ENCODE results near the gene CACNA2D3. TPM values are rescaled to one million over a fixed set of nuclear protein-coding genes. Genes with fewer than 3 reads are reported as not detected.

CACNA2D3 gene
- polyA plus RNA-seq, 2 of the 4 experiments (the other 2 are of a cell fraction) = 0.04 to 0.05 TPM

DNA sequence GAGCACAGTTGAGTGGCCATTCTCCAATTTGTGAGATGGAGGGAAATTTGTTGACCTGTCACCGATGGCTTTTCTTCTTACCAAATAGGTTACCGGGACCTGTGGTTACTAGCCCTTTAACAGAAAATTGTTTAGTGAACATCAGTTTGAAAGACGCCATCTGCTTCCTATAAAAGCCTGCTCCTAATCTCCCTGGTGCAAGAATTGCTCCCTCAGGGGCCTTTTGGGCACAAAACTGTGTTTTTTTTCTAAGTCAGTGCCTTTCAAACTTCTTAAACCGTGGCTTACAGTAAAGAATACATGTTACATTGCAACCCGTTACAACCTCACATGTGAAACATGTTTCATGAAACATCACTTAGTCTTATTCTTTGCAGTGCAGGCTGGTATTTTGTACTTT is 15.0 kb downstream of the CACNA2D3 start:
- Histone ChIP-seq H3K27ac (no peak overlapping the region), H3K4me1 (no peaks in the 10 kb centered on the region), H3K4me2 (no peak overlapping the region), H3K4me3 (no peak overlapping the region), H3K9me3 (no peaks in the 10 kb centered on the region)
- 38% methylated on average over 5 of the region's 5 CpGs for WGBS (ENCODE audit: missing lambda C conversion rate)
- DNase-seq (ENCODE audit: low read depth in 1 of 2, low spot score in 1 of 2) = no peak
- TF ChIP-seq TP53 (CRISPR knock-in tag; IDR thresholded peaks at IDR 0.05) (no peak), ZFP36 (IDR thresholded peaks at IDR 0.05; ENCODE audit: borderline replicate concordance, partially characterized antibody) (no peak), ZC3H11A (IDR thresholded peaks at IDR 0.05) (no peak), BHLHE40 (IDR thresholded peaks at IDR 0.05; ENCODE audit: low read depth, low read length) (no peak), RARB (CRISPR knock-in tag; IDR thresholded peaks at IDR 0.05) (no peak), GATA3 (IDR thresholded peaks at IDR 0.05; ENCODE audit: borderline replicate concordance) (no peak)
- TF ChIP-seq, protein P1, sequence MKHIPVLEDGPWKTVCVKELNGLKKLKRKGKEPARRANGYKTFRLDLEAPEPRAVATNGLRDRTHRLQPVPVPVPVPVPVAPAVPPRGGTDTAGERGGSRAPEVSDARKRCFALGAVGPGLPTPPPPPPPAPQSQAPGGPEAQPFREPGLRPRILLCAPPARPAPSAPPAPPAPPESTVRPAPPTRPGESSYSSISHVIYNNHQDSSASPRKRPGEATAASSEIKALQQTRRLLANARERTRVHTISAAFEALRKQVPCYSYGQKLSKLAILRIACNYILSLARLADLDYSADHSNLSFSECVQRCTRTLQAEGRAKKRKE (CRISPR knock-in tag; IDR thresholded peaks at IDR 0.05; ENCODE audit: low read depth) = no peak
- no peak for ATAC-seq
- ChIA-PET CTCF (no interaction called here), POLR2A (no interaction called here)
- FAIRE-seq = no peak

DNA sequence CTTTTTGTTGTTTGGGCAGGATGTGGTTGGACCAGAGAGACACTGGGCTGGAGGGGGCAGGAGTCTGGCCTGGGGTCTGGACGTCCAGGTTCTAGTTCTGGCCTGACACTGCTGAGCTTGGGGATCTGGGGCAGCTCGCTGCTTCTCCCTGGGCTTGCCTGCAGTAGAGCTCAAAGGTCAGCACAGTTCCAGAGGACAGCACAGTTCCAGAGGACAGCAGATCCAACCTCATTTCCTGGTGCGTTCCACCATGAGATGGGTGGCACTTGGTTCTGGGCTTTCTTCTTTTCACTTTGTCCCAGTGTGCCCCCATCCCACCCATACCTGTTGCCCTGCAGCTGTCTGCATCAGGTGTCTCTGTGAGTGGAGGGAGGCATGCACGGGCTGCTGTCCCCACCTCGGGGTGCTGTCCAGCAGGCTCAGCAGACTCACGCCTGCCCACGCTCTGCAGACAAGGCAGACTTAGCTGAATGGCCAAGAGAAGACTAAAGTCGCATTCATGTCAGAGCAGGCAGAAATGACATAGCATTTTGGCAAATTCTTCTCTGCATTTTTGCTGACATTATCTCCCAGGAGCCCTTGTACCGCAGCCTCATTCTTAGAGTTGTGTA is 16.7 kb downstream of the CACNA2D3 start:
- no peak for ATAC-seq
- POLR2A ChIA-PET = no interaction called here
- TF ChIP-seq, protein P2, sequence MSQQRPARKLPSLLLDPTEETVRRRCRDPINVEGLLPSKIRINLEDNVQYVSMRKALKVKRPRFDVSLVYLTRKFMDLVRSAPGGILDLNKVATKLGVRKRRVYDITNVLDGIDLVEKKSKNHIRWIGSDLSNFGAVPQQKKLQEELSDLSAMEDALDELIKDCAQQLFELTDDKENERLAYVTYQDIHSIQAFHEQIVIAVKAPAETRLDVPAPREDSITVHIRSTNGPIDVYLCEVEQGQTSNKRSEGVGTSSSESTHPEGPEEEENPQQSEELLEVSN (IDR thresholded peaks at IDR 0.05; ENCODE audit: borderline replicate concordance, low read depth) = no peak
- TF ChIP-seq, protein P3, sequence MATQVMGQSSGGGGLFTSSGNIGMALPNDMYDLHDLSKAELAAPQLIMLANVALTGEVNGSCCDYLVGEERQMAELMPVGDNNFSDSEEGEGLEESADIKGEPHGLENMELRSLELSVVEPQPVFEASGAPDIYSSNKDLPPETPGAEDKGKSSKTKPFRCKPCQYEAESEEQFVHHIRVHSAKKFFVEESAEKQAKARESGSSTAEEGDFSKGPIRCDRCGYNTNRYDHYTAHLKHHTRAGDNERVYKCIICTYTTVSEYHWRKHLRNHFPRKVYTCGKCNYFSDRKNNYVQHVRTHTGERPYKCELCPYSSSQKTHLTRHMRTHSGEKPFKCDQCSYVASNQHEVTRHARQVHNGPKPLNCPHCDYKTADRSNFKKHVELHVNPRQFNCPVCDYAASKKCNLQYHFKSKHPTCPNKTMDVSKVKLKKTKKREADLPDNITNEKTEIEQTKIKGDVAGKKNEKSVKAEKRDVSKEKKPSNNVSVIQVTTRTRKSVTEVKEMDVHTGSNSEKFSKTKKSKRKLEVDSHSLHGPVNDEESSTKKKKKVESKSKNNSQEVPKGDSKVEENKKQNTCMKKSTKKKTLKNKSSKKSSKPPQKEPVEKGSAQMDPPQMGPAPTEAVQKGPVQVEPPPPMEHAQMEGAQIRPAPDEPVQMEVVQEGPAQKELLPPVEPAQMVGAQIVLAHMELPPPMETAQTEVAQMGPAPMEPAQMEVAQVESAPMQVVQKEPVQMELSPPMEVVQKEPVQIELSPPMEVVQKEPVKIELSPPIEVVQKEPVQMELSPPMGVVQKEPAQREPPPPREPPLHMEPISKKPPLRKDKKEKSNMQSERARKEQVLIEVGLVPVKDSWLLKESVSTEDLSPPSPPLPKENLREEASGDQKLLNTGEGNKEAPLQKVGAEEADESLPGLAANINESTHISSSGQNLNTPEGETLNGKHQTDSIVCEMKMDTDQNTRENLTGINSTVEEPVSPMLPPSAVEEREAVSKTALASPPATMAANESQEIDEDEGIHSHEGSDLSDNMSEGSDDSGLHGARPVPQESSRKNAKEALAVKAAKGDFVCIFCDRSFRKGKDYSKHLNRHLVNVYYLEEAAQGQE (IDR thresholded peaks at IDR 0.05) = peak; percentile 15; the same call in 1 of the 2 replicates
- TF ChIP-seq POLR2A (IDR thresholded peaks at IDR 0.05; ENCODE audit: low read length) = no peak
- H3K27ac ChIP-seq = no peak overlapping the region
- no peak overlapping the region for H3K4me2 ChIP-seq
- no peak overlapping the region for H3K4me3 ChIP-seq
- CTCF ChIA-PET = interaction anchor here (0.9 kb wide), 1 partner anchor 76 kb away, joined by 3 read pairs; no protein-coding TSS in a partner anchor
- no peak for FAIRE-seq
- no peaks in the 10 kb centered on the region for H3K4me1 ChIP-seq
- WGBS (ENCODE audit: missing lambda C conversion rate) = 23% methylated on average over 9 of the region's 9 CpGs
- DNase-seq (ENCODE audit: low read depth in 1 of 2, low spot score in 1 of 2) = no peak
- H3K9me3 ChIP-seq = no peaks in the 10 kb centered on the region

DNA sequence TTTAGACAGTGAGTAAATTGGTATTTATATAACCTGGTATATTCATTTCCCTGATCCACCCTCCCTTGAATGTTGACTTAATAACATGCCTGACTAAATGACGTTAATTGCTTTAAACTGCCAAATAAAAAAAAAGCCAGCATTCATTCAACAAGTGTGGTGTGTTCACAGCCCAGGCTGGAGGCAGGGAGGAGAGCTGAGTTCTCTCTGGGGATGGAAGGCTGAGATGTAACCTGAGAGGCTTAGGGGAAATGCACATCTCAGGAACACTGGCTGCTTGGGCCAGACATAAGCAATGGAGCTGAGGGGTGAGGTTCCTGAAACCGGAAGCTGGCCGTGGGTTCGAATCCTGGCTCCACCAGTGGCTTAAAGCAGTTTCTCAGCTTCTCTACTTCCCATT is 17.3 kb downstream of the CACNA2D3 start:
- ATAC-seq = no peak

DNA sequence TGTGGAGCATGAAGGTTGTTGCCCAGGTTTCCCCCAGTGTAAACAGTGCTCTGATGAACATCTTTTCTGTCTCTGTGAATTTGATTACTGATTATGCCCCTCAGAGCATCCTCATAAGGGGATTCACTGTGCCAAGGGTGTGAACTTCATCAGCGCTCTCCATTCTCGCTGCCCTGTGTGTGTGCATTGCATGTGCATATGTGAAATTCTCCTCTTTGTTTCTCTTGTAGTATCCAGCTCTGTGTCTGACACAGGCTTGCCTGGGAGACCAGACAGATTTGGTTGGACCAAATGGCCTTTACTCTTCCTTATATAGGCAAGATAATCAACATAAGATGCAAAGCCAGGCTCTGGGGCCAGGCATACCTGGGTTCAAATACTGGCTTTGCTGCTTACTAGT is 21.9 kb downstream of the CACNA2D3 start:
- FAIRE-seq (no peak), ATAC-seq (no peak), DNase-seq (ENCODE audit: low read depth in 1 of 2, low spot score in 1 of 2) (no peak)
- WGBS (ENCODE audit: missing lambda C conversion rate) = 48% methylated on average over 2 of the region's 2 CpGs
- ChIA-PET CTCF (no interaction called here), POLR2A (no interaction called here)
- TF ChIP-seq MAFK (IDR thresholded peaks at IDR 0.05; ENCODE audit: partially characterized antibody) (no peak), ZC3H11A (IDR thresholded peaks at IDR 0.05) (no peak), POLR2AphosphoS2 (conservative IDR thresholded peaks at IDR 0.05; ENCODE audit: low read length) (no peak), ZFP36 (IDR thresholded peaks at IDR 0.05; ENCODE audit: borderline replicate concordance, partially characterized antibody) (no peak), RAD21 (conservative IDR thresholded peaks at IDR 0.05 in 1 of 2, IDR thresholded peaks at IDR 0.05 in 1 of 2) (no peak), RFX5 (IDR thresholded peaks at IDR 0.05) (no peak), EP300 (IDR thresholded peaks at IDR 0.05) (no peak), SREBF2 (IDR thresholded peaks at IDR 0.05) (no peak)
- TF ChIP-seq, protein P4, sequence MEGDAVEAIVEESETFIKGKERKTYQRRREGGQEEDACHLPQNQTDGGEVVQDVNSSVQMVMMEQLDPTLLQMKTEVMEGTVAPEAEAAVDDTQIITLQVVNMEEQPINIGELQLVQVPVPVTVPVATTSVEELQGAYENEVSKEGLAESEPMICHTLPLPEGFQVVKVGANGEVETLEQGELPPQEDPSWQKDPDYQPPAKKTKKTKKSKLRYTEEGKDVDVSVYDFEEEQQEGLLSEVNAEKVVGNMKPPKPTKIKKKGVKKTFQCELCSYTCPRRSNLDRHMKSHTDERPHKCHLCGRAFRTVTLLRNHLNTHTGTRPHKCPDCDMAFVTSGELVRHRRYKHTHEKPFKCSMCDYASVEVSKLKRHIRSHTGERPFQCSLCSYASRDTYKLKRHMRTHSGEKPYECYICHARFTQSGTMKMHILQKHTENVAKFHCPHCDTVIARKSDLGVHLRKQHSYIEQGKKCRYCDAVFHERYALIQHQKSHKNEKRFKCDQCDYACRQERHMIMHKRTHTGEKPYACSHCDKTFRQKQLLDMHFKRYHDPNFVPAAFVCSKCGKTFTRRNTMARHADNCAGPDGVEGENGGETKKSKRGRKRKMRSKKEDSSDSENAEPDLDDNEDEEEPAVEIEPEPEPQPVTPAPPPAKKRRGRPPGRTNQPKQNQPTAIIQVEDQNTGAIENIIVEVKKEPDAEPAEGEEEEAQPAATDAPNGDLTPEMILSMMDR (IDR thresholded peaks at IDR 0.05) = no peak
- no peaks in the 10 kb centered on the region for H3K4me1 ChIP-seq
- no peak overlapping the region for H3K4me3 ChIP-seq
- no peaks in the 10 kb centered on the region for H3K9me3 ChIP-seq
- H3K27ac ChIP-seq = no peak overlapping the region
- H3K4me2 ChIP-seq = no peak overlapping the region

More for the DNA sequence above, 17.3 kb downstream of the CACNA2D3 start:
- ChIA-PET POLR2A (no interaction called here), CTCF (interaction anchor here (0.9 kb wide), 1 partner anchor 77 kb away, joined by 3 read pairs; no protein-coding TSS in a partner anchor)
- H3K4me2 ChIP-seq = no peak overlapping the region
- FAIRE-seq (no peak), DNase-seq (ENCODE audit: low read depth in 1 of 2, low spot score in 1 of 2) (no peak)
- no peaks in the 10 kb centered on the region for H3K9me3 ChIP-seq
- no peaks in the 10 kb centered on the region for H3K4me1 ChIP-seq
- no peak overlapping the region for H3K4me3 ChIP-seq
- TF ChIP-seq HEYL (CRISPR knock-in tag; IDR thresholded peaks at IDR 0.05) = no peak
- no peak overlapping the region for H3K27ac ChIP-seq
- 27% methylated on average over 4 of the region's 4 CpGs for WGBS (ENCODE audit: missing lambda C conversion rate)

Data from A549 (cell line).